T-helper 2 cell treated with Interferon-gamma antibody and Interleukin-4, amounts not matched to agents 5 μg/mL and 100 μg/mL, for 36 hours (primary cell): ENCODE data around the gene VCL.

ENCODE experiments used
- DNase-seq: peaks from one replicate; pipeline ENCODE4 v3.0.0; 2021; ENCODE audit warnings: low spot score
- H3K27ac Mint-ChIP-seq: one replicate; pipeline ENCODE4 v1.8.0; 2021; ENCODE audit warnings: mild to moderate bottlenecking, mixed read lengths
- H3K27me3 Mint-ChIP-seq: one replicate; pipeline ENCODE4 v1.8.0; 2021; ENCODE audit warnings: low read depth, mixed read lengths
- H3K36me3 Mint-ChIP-seq: one replicate; pipeline ENCODE4 v1.8.0; 2021; ENCODE audit warnings: low read depth, mixed read lengths
- H3K4me1 Mint-ChIP-seq: one replicate; pipeline ENCODE4 v1.8.0; 2021; ENCODE audit warnings: low read depth, mixed read lengths
- H3K4me3 Mint-ChIP-seq: one replicate; pipeline ENCODE4 v1.8.0; 2022; ENCODE audit warnings: mild to moderate bottlenecking, moderate library complexity, mixed read lengths
- H3K9me3 Mint-ChIP-seq: one replicate; pipeline ENCODE4 v1.8.0; 2021; ENCODE audit warnings: mixed read lengths

VCL gene

GRCh38 chr10:74076961-74077360 is 79.0 kb downstream of the VCL start:
- no peak for DNase-seq
- H3K36me3 Mint-ChIP-seq = peaks cover 37% of the 10 kb centered on the region
- H3K9me3 Mint-ChIP-seq = no peaks in the 10 kb centered on the region
- H3K4me1 Mint-ChIP-seq = peaks cover 45% of the 10 kb centered on the region
- H3K4me3 Mint-ChIP-seq = no peak overlapping the region
- H3K27me3 Mint-ChIP-seq = no peaks in the 10 kb centered on the region
- no peak overlapping the region for H3K27ac Mint-ChIP-seq

- Mint-ChIP-seq H3K27ac (no peak overlapping the region), H3K9me3 (no peaks in the 10 kb centered on the region), H3K4me3 (no peak overlapping the region), H3K27me3 (no peaks in the 10 kb centered on the region), H3K4me1 (peaks cover 45% of the 10 kb centered on the region), H3K36me3 (peaks cover 36% of the 10 kb centered on the region)
- no peak for DNase-seq
These were observed 79.5 kb downstream of the VCL start for GRCh38 chr10:74077416-74077815.

- H3K27ac Mint-ChIP-seq = peak overlapping the region; percentile 17
- no peaks in the 10 kb centered on the region for H3K27me3 Mint-ChIP-seq
- no peaks in the 10 kb centered on the region for H3K9me3 Mint-ChIP-seq
- H3K4me1 Mint-ChIP-seq = peaks cover 45% of the 10 kb centered on the region
- DNase-seq = peak; percentile 55
- H3K36me3 Mint-ChIP-seq = peaks cover 32% of the 10 kb centered on the region
- H3K4me3 Mint-ChIP-seq = no peak overlapping the region
These were observed 80.1 kb downstream of the VCL start for GRCh38 chr10:74078037-74078436.

GRCh38 chr10:74079028-74079935 is 81.4 kb downstream of the VCL start:
- Mint-ChIP-seq H3K4me3 (no peak overlapping the region), H3K4me1 (peaks cover 45% of the 10 kb centered on the region), H3K27ac (no peak overlapping the region), H3K27me3 (no peaks in the 10 kb centered on the region), H3K36me3 (peaks cover 28% of the 10 kb centered on the region), H3K9me3 (no peaks in the 10 kb centered on the region)
- no peak for DNase-seq

- Mint-ChIP-seq H3K36me3 (peaks cover 28% of the 10 kb centered on the region), H3K4me3 (no peak overlapping the region), H3K27me3 (no peaks in the 10 kb centered on the region), H3K9me3 (no peaks in the 10 kb centered on the region), H3K27ac (no peak overlapping the region), H3K4me1 (peaks cover 48% of the 10 kb centered on the region)
- no peak for DNase-seq
These were observed 82.1 kb downstream of the VCL start for GRCh38 chr10:74079936-74080590.

GRCh38 chr10:74081192-74081803 is 83.4 kb downstream of the VCL start:
- H3K4me3 Mint-ChIP-seq = no peak overlapping the region
- H3K36me3 Mint-ChIP-seq = peaks cover 30% of the 10 kb centered on the region
- H3K4me1 Mint-ChIP-seq = peaks cover 50% of the 10 kb centered on the region

GRCh38 chr10:74081941-74082718 is 84.2 kb downstream of the VCL start:
- Mint-ChIP-seq H3K27ac (no peak overlapping the region), H3K36me3 (peaks cover 28% of the 10 kb centered on the region), H3K9me3 (no peaks in the 10 kb centered on the region), H3K27me3 (no peaks in the 10 kb centered on the region), H3K4me3 (no peak overlapping the region), H3K4me1 (peaks cover 46% of the 10 kb centered on the region)
- no peak for DNase-seq

More at GRCh38 chr10:74081192-74081803, 83.4 kb downstream of the VCL start:
- H3K27me3 Mint-ChIP-seq = no peaks in the 10 kb centered on the region
- no peak overlapping the region for H3K27ac Mint-ChIP-seq
- no peaks in the 10 kb centered on the region for H3K9me3 Mint-ChIP-seq
- DNase-seq = peak; percentile 27

GRCh38 chr10:74083304-74083703 is 85.4 kb downstream of the VCL start:
- peaks cover 26% of the 10 kb centered on the region for H3K36me3 Mint-ChIP-seq
- no peaks in the 10 kb centered on the region for H3K27me3 Mint-ChIP-seq
- H3K4me1 Mint-ChIP-seq = peaks cover 36% of the 10 kb centered on the region
- H3K27ac Mint-ChIP-seq = no peak overlapping the region
- DNase-seq = no peak
- H3K9me3 Mint-ChIP-seq = no peaks in the 10 kb centered on the region
- no peak overlapping the region for H3K4me3 Mint-ChIP-seq

GRCh38 chr10:74084955-74085354 is 87.0 kb downstream of the VCL start:
- peaks cover 24% of the 10 kb centered on the region for H3K4me1 Mint-ChIP-seq
- H3K36me3 Mint-ChIP-seq = peaks cover 33% of the 10 kb centered on the region
- no peaks in the 10 kb centered on the region for H3K27me3 Mint-ChIP-seq
- H3K4me3 Mint-ChIP-seq = no peak overlapping the region
- H3K27ac Mint-ChIP-seq = peak overlapping the region; percentile 7
- DNase-seq = peak; percentile 9
- no peaks in the 10 kb centered on the region for H3K9me3 Mint-ChIP-seq

GRCh38 chr10:74086317-74086716 is 88.4 kb downstream of the VCL start:
- Mint-ChIP-seq H3K27ac (no peak overlapping the region), H3K36me3 (peaks cover 41% of the 10 kb centered on the region), H3K4me1 (peaks cover 13% of the 10 kb centered on the region)

GRCh38 chr10:74088722-74089121 is 90.8 kb downstream of the VCL start:
- Mint-ChIP-seq H3K4me3 (no peak overlapping the region), H3K4me1 (peaks cover 13% of the 10 kb centered on the region), H3K9me3 (no peaks in the 10 kb centered on the region), H3K36me3 (peaks cover 43% of the 10 kb centered on the region), H3K27ac (no peak overlapping the region), H3K27me3 (no peaks in the 10 kb centered on the region)
- DNase-seq = no peak

More at GRCh38 chr10:74086317-74086716, 88.4 kb downstream of the VCL start:
- no peaks in the 10 kb centered on the region for H3K27me3 Mint-ChIP-seq
- no peak overlapping the region for H3K4me3 Mint-ChIP-seq
- no peak for DNase-seq
- no peaks in the 10 kb centered on the region for H3K9me3 Mint-ChIP-seq

GRCh38 chr10:74092372-74092771 is 94.5 kb downstream of the VCL start:
- peaks cover 46% of the 10 kb centered on the region for H3K36me3 Mint-ChIP-seq
- no peaks in the 10 kb centered on the region for H3K9me3 Mint-ChIP-seq
- no peaks in the 10 kb centered on the region for H3K27me3 Mint-ChIP-seq
- peaks cover 3% of the 10 kb centered on the region for H3K4me1 Mint-ChIP-seq
- H3K27ac Mint-ChIP-seq = no peak overlapping the region
- no peak for DNase-seq
- no peak overlapping the region for H3K4me3 Mint-ChIP-seq

GRCh38 chr10:74093530-74094164 is 95.7 kb downstream of the VCL start:
- H3K4me3 Mint-ChIP-seq = no peak overlapping the region
- H3K9me3 Mint-ChIP-seq = no peaks in the 10 kb centered on the region
- DNase-seq = no peak
- H3K4me1 Mint-ChIP-seq = peaks cover 3% of the 10 kb centered on the region
- no peak overlapping the region for H3K27ac Mint-ChIP-seq
- no peaks in the 10 kb centered on the region for H3K27me3 Mint-ChIP-seq
- H3K36me3 Mint-ChIP-seq = peaks cover 53% of the 10 kb centered on the region
